Measurements from ENCODE around the gene PCK2. TPM values are rescaled to one million over a fixed set of nuclear protein-coding genes. Genes with fewer than 3 reads are reported as not detected.
"Not testable (repeated sequence)": the region's sequence is repeated elsewhere in the genome, so short reads cannot be mapped to it uniquely, and the experiment has no call there.

The PCK2 gene
- polyA plus RNA-seq, result 100 to 1,000 TPM; 197 to 870 (median 304) TPM
- long read RNA-seq, donor 1, result 0 reads
- long read RNA-seq, donor 2, transcript PCK2-201 (10 exons, 2,357 nt), result major isoform, 27 of 34 reads
- long read RNA-seq, donor 2, partial matches to known transcripts, result 6 of 34 reads
- long read RNA-seq, donor 2, other reads (novel, unspliced or antisense), result 0 of 34 reads
- long read RNA-seq, donor 3, transcript PCK2-201 (10 exons, 2,357 nt), result major isoform, 10 of 80 reads
- long read RNA-seq, donor 3, transcript PCK2-202 (7 exons, 1,830 nt), result minor isoform, 8 of 80 reads
- long read RNA-seq, donor 3, partial matches to known transcripts, result 60 of 80 reads
- long read RNA-seq, donor 3, other reads (novel, unspliced or antisense), result 0 of 80 reads
- long read RNA-seq, donor 4, partial matches to known transcripts, result 0 of 1 reads
- long read RNA-seq, donor 4, other reads (novel, unspliced or antisense), result 0 of 1 reads
- long read RNA-seq, donor 5, partial matches to known transcripts, result 19 of 27 reads
- long read RNA-seq, donor 5, other reads (novel, unspliced or antisense), result 0 of 27 reads
- long read RNA-seq, donor 6, transcript PCK2-204 (3 exons, 525 nt), result minor isoform, 5 of 107 reads
- long read RNA-seq, donor 6, transcript PCK2-201 (10 exons, 2,357 nt), result major isoform, 42 of 107 reads
- long read RNA-seq, donor 6, partial matches to known transcripts, result 49 of 107 reads
- long read RNA-seq, donor 6, other reads (novel, unspliced or antisense), result 5 of 107 reads
- long read RNA-seq, donor 7, result 0 reads
- long read RNA-seq, donor 8, result 0 reads
- long read RNA-seq, donor 9, transcript PCK2-201 (10 exons, 2,357 nt), result major isoform, 8 of 9 reads
- long read RNA-seq, donor 9, partial matches to known transcripts, result 0 of 9 reads
- long read RNA-seq, donor 9, other reads (novel, unspliced or antisense), result 0 of 9 reads
- long read RNA-seq, donor 10, transcript PCK2-201 (10 exons, 2,357 nt), result major isoform, 40 of 48 reads
- long read RNA-seq, donor 10, partial matches to known transcripts, result 7 of 48 reads
- long read RNA-seq, donor 10, other reads (novel, unspliced or antisense), result 0 of 48 reads

- Histone ChIP-seq H3K27me3 (ENCODE audit: control insufficient read depth in 3 of 3, insufficient read depth in 3 of 3, low read length in 3 of 3) (no peaks in the 10 kb centered on the region), H3K4me1 (ENCODE audit: control insufficient read depth in 3 of 3, insufficient read depth in 2 of 3, low read depth in 1 of 3, low read length in 2 of 3) (peaks cover 6 to 65% (median 8%) of the 10 kb centered on the region in 3 donors), H3K9me3 (ENCODE audit: control insufficient read depth in 2 of 2, insufficient read depth in 1 of 2, low read depth in 1 of 2, low read length in 1 of 2) (no peaks in the 10 kb centered on the region), H3K4me3 (ENCODE audit: low read depth in 1 of 3, low read length in 3 of 3) (peak within 1 kb of the TSS; percentile 80 to 92 (median 91)), H3K27ac (ENCODE audit: low read depth in 1 of 3, low read length in 2 of 3) (peak within 1 kb of the TSS; percentile 96 to 99 (median 99)), H3K36me3 (ENCODE audit: control insufficient read depth in 3 of 3, insufficient read depth in 2 of 3, low read depth in 1 of 3, low read length in 3 of 3) (peaks cover 0 to 42% (median 8%) of the 10 kb centered on the region in 3 donors)
- DNase-seq, result peak; percentile 98
- 0% methylated on average over 48 to 68 of the region's 68 CpGs for WGBS, 3 donors
- no peak for FAIRE-seq
These were observed at the start of gene PCK2 for GRCh38 chr14:24093901-24094840. PCK2 (plus strand) TSS chr14:24094311; CDS start chr14:24094406, 95 bp downstream.

DNA sequence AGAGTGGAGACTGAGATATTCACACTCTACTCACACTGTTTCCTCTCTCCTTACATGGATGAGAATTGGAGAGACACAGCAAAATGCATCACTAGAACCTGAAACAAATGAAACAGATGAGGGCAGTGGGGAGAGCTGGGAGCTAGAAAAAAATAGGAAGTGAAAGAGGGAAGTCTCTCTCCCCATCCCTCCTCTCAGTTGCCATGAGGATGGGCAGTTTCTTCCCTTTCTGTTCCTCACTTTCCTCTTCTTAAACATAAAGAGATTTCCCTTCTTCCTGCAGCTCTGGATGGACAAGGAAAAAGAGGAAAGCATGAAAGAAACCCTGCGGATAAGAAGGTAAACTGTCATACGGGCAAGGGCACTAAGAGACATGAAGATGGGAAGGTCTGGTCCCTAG is 45.1 kb upstream of the PCK2 start:
- peaks cover 0 to 15% (median 2%) of the 10 kb centered on the region in 3 donors for H3K4me1 ChIP-seq (ENCODE audit: control insufficient read depth in 3 of 3, insufficient read depth in 2 of 3, low read depth in 1 of 3, low read length in 2 of 3)
- not testable (repeated sequence) for FAIRE-seq; H3K9me3 ChIP-seq (ENCODE audit: control insufficient read depth in 2 of 2, insufficient read depth in 1 of 2, low read depth in 1 of 2, low read length in 1 of 2); DNase-seq; H3K27me3 ChIP-seq (ENCODE audit: control insufficient read depth in 3 of 3, insufficient read depth in 3 of 3, low read length in 3 of 3); H3K36me3 ChIP-seq (ENCODE audit: control insufficient read depth in 3 of 3, insufficient read depth in 2 of 3, low read depth in 1 of 3, low read length in 3 of 3); H3K4me3 ChIP-seq (ENCODE audit: low read depth in 1 of 3, low read length in 3 of 3); H3K27ac ChIP-seq (ENCODE audit: low read depth in 1 of 3, low read length in 2 of 3)
- WGBS, 3 donors, result 69 to 100% (median 84%) methylated on average over 2 of the region's 2 CpGs

- not testable (repeated sequence) for DNase-seq; H3K27me3 ChIP-seq (ENCODE audit: control insufficient read depth in 3 of 3, insufficient read depth in 3 of 3, low read length in 3 of 3); H3K36me3 ChIP-seq (ENCODE audit: control insufficient read depth in 3 of 3, insufficient read depth in 2 of 3, low read depth in 1 of 3, low read length in 3 of 3); H3K27ac ChIP-seq (ENCODE audit: low read depth in 1 of 3, low read length in 2 of 3); H3K4me3 ChIP-seq (ENCODE audit: low read depth in 1 of 3, low read length in 3 of 3); FAIRE-seq; H3K9me3 ChIP-seq (ENCODE audit: control insufficient read depth in 2 of 2, insufficient read depth in 1 of 2, low read depth in 1 of 2, low read length in 1 of 2)
- 73 to 81% (median 79%) methylated on average over 8 of the region's 8 CpGs for WGBS, 3 donors
- peaks cover 0 to 15% (median 2%) of the 10 kb centered on the region in 3 donors for H3K4me1 ChIP-seq (ENCODE audit: control insufficient read depth in 3 of 3, insufficient read depth in 2 of 3, low read depth in 1 of 3, low read length in 2 of 3)
These were observed 43.4 kb upstream of the PCK2 start for GRCh38 chr14:24050753-24051152.

DNA sequence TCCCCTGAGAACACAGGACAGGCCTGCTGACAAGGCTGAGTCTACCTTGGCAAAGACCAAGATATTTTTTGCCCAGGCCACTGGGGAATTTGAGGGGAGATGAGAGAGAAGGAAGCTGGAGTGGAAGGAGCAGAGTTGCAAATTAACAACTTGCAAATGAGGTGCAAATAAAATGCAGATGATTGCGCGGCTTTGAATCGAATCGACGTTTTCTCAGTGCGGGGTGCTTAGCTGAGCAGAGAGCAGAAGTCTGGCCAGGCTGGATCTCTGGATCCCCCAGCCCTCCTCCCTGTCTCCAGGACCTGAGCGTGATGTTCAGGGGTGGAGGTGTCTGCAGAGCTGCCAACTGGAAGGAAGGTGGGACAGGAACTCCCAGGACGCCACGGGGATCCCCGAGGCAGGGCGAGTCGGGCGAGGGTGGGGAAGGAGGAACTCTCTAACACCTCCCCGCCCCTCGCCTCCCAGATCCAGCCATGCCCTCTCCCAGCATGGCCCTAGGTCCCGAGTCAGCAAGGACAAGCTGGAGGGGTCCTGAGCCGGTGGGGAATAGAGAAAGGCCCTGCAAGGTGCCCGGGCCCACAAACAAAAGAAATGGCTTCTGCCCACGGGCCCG is 42.8 kb upstream of the PCK2 start:
- FAIRE-seq (no peak), DNase-seq (no peak)
- Histone ChIP-seq H3K27me3 (ENCODE audit: control insufficient read depth in 3 of 3, insufficient read depth in 3 of 3, low read length in 3 of 3) (peaks cover 0 to 7% (median 0%) of the 10 kb centered on the region in 3 donors), H3K9me3 (ENCODE audit: control insufficient read depth in 2 of 2, insufficient read depth in 1 of 2, low read depth in 1 of 2, low read length in 1 of 2) (no peaks in the 10 kb centered on the region), H3K4me3 (ENCODE audit: low read depth in 1 of 3, low read length in 3 of 3) (peak overlapping the region; percentile 55 to 68 (median 58)), H3K36me3 (ENCODE audit: control insufficient read depth in 3 of 3, insufficient read depth in 2 of 3, low read depth in 1 of 3, low read length in 3 of 3) (no peaks in the 10 kb centered on the region), H3K4me1 (ENCODE audit: control insufficient read depth in 3 of 3, insufficient read depth in 2 of 3, low read depth in 1 of 3, low read length in 2 of 3) (peaks cover 0 to 15% (median 2%) of the 10 kb centered on the region in 3 donors), H3K27ac (ENCODE audit: low read depth in 1 of 3, low read length in 2 of 3) (peak overlapping the region in 2 of 3 donors; percentile 32 to 46)
- 25 to 28% (median 26%) methylated on average over 18 to 20 of the region's 20 CpGs for WGBS, 3 donors

- peaks cover 0 to 15% (median 2%) of the 10 kb centered on the region in 3 donors for H3K4me1 ChIP-seq (ENCODE audit: control insufficient read depth in 3 of 3, insufficient read depth in 2 of 3, low read depth in 1 of 3, low read length in 2 of 3)
- H3K36me3 ChIP-seq (ENCODE audit: control insufficient read depth in 3 of 3, insufficient read depth in 2 of 3, low read depth in 1 of 3, low read length in 3 of 3), result no peaks in the 10 kb centered on the region
- peak within 1 kb of the TSS; percentile 55 to 68 (median 58) for H3K4me3 ChIP-seq (ENCODE audit: low read depth in 1 of 3, low read length in 3 of 3)
- peaks cover 0 to 7% (median 0%) of the 10 kb centered on the region in 3 donors for H3K27me3 ChIP-seq (ENCODE audit: control insufficient read depth in 3 of 3, insufficient read depth in 3 of 3, low read length in 3 of 3)
- DNase-seq (peak; percentile 64 to 85), FAIRE-seq (no peak)
- peak within 1 kb of the TSS in 2 of 3 donors; percentile 32 to 46 for H3K27ac ChIP-seq (ENCODE audit: low read depth in 1 of 3, low read length in 2 of 3)
- no peaks in the 10 kb centered on the region for H3K9me3 ChIP-seq (ENCODE audit: control insufficient read depth in 2 of 2, insufficient read depth in 1 of 2, low read depth in 1 of 2, low read length in 1 of 2)
- WGBS, 3 donors, result 0 to 1% (median 0%) methylated on average over 46 to 92 of the region's 92 CpGs
These were observed 42.1 kb upstream of the PCK2 start, which contains the start of gene CARMIL3 for GRCh38 chr14:24051789-24052655. CARMIL3 (plus strand) TSS chr14:24052009; CDS start chr14:24052154, 145 bp downstream.

GRCh38 chr14:24052656-24053547 is 41.2 kb upstream of the PCK2 start:
- H3K27me3 ChIP-seq (ENCODE audit: control insufficient read depth in 3 of 3, insufficient read depth in 3 of 3, low read length in 3 of 3), result peaks cover 0 to 7% (median 0%) of the 10 kb centered on the region in 3 donors
- H3K9me3 ChIP-seq (ENCODE audit: control insufficient read depth in 2 of 2, insufficient read depth in 1 of 2, low read depth in 1 of 2, low read length in 1 of 2), result no peaks in the 10 kb centered on the region
- H3K36me3 ChIP-seq (ENCODE audit: control insufficient read depth in 3 of 3, insufficient read depth in 2 of 3, low read depth in 1 of 3, low read length in 3 of 3), result no peaks in the 10 kb centered on the region
- DNase-seq, result no peak
- WGBS, 3 donors, result 46 to 52% (median 47%) methylated on average over 19 to 20 of the region's 20 CpGs
- H3K4me1 ChIP-seq (ENCODE audit: control insufficient read depth in 3 of 3, insufficient read depth in 2 of 3, low read depth in 1 of 3, low read length in 2 of 3), result peaks cover 0 to 15% (median 2%) of the 10 kb centered on the region in 3 donors
- no peak overlapping the region for H3K27ac ChIP-seq (ENCODE audit: low read depth in 1 of 3, low read length in 2 of 3)
- H3K4me3 ChIP-seq (ENCODE audit: low read depth in 1 of 3, low read length in 3 of 3), result peak overlapping the region in 2 of 3 donors; percentile 57 to 68
- FAIRE-seq, result no peak
